Stomach (tissue), 9 donors: Measurements from ENCODE around the gene MCRS1. TPM values are rescaled to one million over a fixed set of nuclear protein-coding genes. Genes with fewer than 3 reads are reported as not detected.

ENCODE experiments used
- DNase-seq, 2 donors: peaks; one replicate each; pipeline versions ENCODE4 v3.0.0 to v3.0.0-alpha.2; 2013 to 2019
- H3K27ac ChIP-seq, 5 donors: fragments of 200-600 bp in 4 of 5; sonication (generic) in 4 of 5; one replicate each; pipeline ENCODE4 v1.5.1; 2013 to 2019; ENCODE audit warnings: mild to moderate bottlenecking in 1 of 5, moderate library complexity in 1 of 5
- H3K27me3 ChIP-seq, 3 donors: fragments of 200-600 bp; sonication (generic); one replicate each; pipeline ENCODE4 v1.5.1; 2017 to 2019; ENCODE audit warnings: mixed run types in 1 of 3
- H3K36me3 ChIP-seq, 4 donors: fragments of 200-600 bp; sonication (generic); 1 replicate in 3 of 4; 2 replicates in 1 of 4; pipeline ENCODE4 v1.5.1; 2016 to 2019
- H3K4me1 ChIP-seq, 4 donors: fragments of 200-600 bp; sonication (generic); one replicate each; pipeline ENCODE4 v1.5.1; 2016 to 2019
- H3K4me3 ChIP-seq, 4 donors: fragments of 200-600 bp; sonication (generic) in 3 of 4; one replicate each; pipeline ENCODE4 v1.5.1; 2016 to 2019; ENCODE audit warnings: mild to moderate bottlenecking in 1 of 4
- H3K9me3 ChIP-seq, 4 donors: fragments of 200-600 bp; sonication (generic); one replicate each; pipeline ENCODE4 v1.5.1; 2016 to 2019
- CTCF ChIP-seq, 7 experiments: fragments of 450-650 bp in 4 of 7; fragments of 200-600 bp in 3 of 7; sonication (generic) in 3 of 7; IDR thresholded peaks; one replicate each; pipeline ENCODE4 v1.5.1; 2016 to 2019; ENCODE audit warnings: antibody characterized with exemption in 7 of 7, control low read depth in 2 of 7, mild to moderate bottlenecking in 1 of 7
- EP300 ChIP-seq: sonication (generic); formaldehyde crosslinking; IDR thresholded peaks from one replicate; pipeline ENCODE4 v1.6.1; 2017; ENCODE audit warnings: antibody characterized with exemption
- POLR2A ChIP-seq, 4 donors: fragments of 450-650 bp; IDR thresholded peaks; one replicate each; pipeline ENCODE4 v1.6.1; 2016; ENCODE audit warnings: antibody characterized with exemption in 4 of 4, control low read depth in 2 of 4, mild to moderate bottlenecking in 1 of 4, moderate library complexity in 1 of 4
- POLR2AphosphoS5 ChIP-seq, 3 donors: sonication (generic); formaldehyde crosslinking; IDR thresholded peaks; one replicate each; pipeline ENCODE4 v1.6.1; 2016; ENCODE audit warnings: antibody characterized with exemption in 3 of 3
- WGBS, 5 donors: extraction: QIAGEN DNeasy Blood & Tissue Kit in 3 of 5; methylation state at CpG; one replicate each; pipeline versions ENCODE4 v1.1.5 to v1.1.7; 2013 to 2018; 5-methylcytosine and 5-hydroxymethylcytosine counted together
- intact Hi-C: fragments of 100-400 bp; cut with DNase I; formaldehyde crosslinking; loops from one replicate; pipeline ENCODE4 v1.15.1; 2023; ENCODE audit warnings: low total_unique reads
- polyA plus RNA-seq, 3 donors: library from polyadenylated mRNA; stranded (reverse); fragments of 200-250 nt; gene quantifications; one replicate each; pipeline ENCODE4 v1.2.3, GENCODE V29; 2013
- total RNA-seq, 5 donors: library from RNA; depleted of rRNA; stranded (reverse); fragments of >200 nt; gene quantifications; one replicate each; pipeline versions ENCODE4 v1.1.0 to v1.2.3, GENCODE V29; 2014 to 2016
- donor health status: healthy with polysubstance abuse.
- donor health status: Bipolar disorder and iron deficiency.
- donor health status: healthy.

The MCRS1 gene
- total and polyA plus RNA-seq, 8 donors = 16.5 to 322 (median 48.5) TPM

GRCh38 chr12:49525942-49526341 is 42.0 kb downstream of the MCRS1 start:
- no peak for TF ChIP-seq POLR2AphosphoS5 (IDR thresholded peaks at IDR 0.05)
- TF ChIP-seq EP300 = no peak
- no peak for TF ChIP-seq CTCF (IDR thresholded peaks at IDR 0.05)
- no peak for TF ChIP-seq POLR2A (IDR thresholded peaks at IDR 0.05)
- whole genome bisulfite sequencing, 5 donors = 91 to 96% (median 93%) methylated on average over 7 of the region's 7 CpGs
- Histone ChIP-seq H3K9me3 (no peaks in the 10 kb centered on the region), H3K27ac (no peak overlapping the region), H3K27me3 (no peaks in the 10 kb centered on the region), H3K4me3 (no peak overlapping the region), H3K36me3 (peaks cover 4 to 53% (median 51%) of the 10 kb centered on the region in 4 donors), H3K4me1 (peaks cover 0 to 16% (median 0%) of the 10 kb centered on the region in 4 donors)
- intact Hi-C loops = no loop called here
- DNase-seq = no peak

GRCh38 chr12:49524660-49525324 is 43.1 kb downstream of the MCRS1 start:
- intact Hi-C loops = no loop called here
- H3K4me1 ChIP-seq = peaks cover 0 to 16% (median 0%) of the 10 kb centered on the region in 4 donors
- peaks cover 4 to 54% (median 52%) of the 10 kb centered on the region in 4 donors for H3K36me3 ChIP-seq
- DNase-seq = peak in 1 of 2 donors; percentile 53
- H3K27ac ChIP-seq = peak overlapping the region in 4 of 5 donors; percentile 16 to 53 (median 22)
- TF ChIP-seq CTCF (IDR thresholded peaks at IDR 0.05) (no peak), POLR2AphosphoS5 (IDR thresholded peaks at IDR 0.05) (peak in 1 of 3 donors; percentile 54)
- H3K27me3 ChIP-seq = no peaks in the 10 kb centered on the region
- no peaks in the 10 kb centered on the region for H3K9me3 ChIP-seq
- WGBS, 5 donors = 46 to 68% (median 62%) methylated on average over 6 of the region's 6 CpGs
- H3K4me3 ChIP-seq = no peak overlapping the region

GRCh38 chr12:49521389-49521788 is 46.6 kb downstream of the MCRS1 start:
- Histone ChIP-seq H3K36me3 (peaks cover 4 to 55% (median 48%) of the 10 kb centered on the region in 4 donors), H3K27ac (no peak overlapping the region), H3K9me3 (no peaks in the 10 kb centered on the region), H3K27me3 (no peaks in the 10 kb centered on the region), H3K4me1 (peaks cover 0 to 16% (median 0%) of the 10 kb centered on the region in 4 donors), H3K4me3 (no peak overlapping the region)
- WGBS, 5 donors = 82 to 91% (median 91%) methylated on average over 4 of the region's 4 CpGs
- no peak for TF ChIP-seq POLR2A (IDR thresholded peaks at IDR 0.05)
- TF ChIP-seq EP300 = no peak
- TF ChIP-seq CTCF (IDR thresholded peaks at IDR 0.05) = no peak
- no peak for TF ChIP-seq POLR2AphosphoS5 (IDR thresholded peaks at IDR 0.05)
- no peak for DNase-seq
- intact Hi-C loops = no loop called here

- intact Hi-C loops = loop anchor here (5.0 kb wide), 1 partner anchor 157 kb away; no protein-coding TSS in a partner anchor
- TF ChIP-seq POLR2AphosphoS5 (IDR thresholded peaks at IDR 0.05) (no peak), EP300 (no peak), POLR2A (IDR thresholded peaks at IDR 0.05) (no peak), CTCF (IDR thresholded peaks at IDR 0.05) (no peak)
- 96 to 99% (median 97%) methylated on average over 5 of the region's 5 CpGs for WGBS, 5 donors
Measured at GRCh38 chr12:49519574-49519936, 48.4 kb downstream of the MCRS1 start.

More at GRCh38 chr12:49519574-49519936, 48.4 kb downstream of the MCRS1 start:
- Histone ChIP-seq H3K36me3 (peaks cover 4 to 37% (median 32%) of the 10 kb centered on the region in 4 donors), H3K4me1 (peaks cover 0 to 5% (median 0%) of the 10 kb centered on the region in 4 donors), H3K9me3 (no peaks in the 10 kb centered on the region), H3K27me3 (no peaks in the 10 kb centered on the region), H3K27ac (no peak overlapping the region), H3K4me3 (no peak overlapping the region)
- DNase-seq = no peak
